Brain pericyte (primary cell): ENCODE measurements around the gene LCT.
A peak's percentile ranks its signal among the peaks of the same experiment; 100 is the strongest.
"Not testable (repeated sequence)": the region's sequence is repeated elsewhere in the genome, so short reads cannot be mapped to it uniquely, and the experiment has no call there.

Source experiments
- DNase-seq: peaks from one replicate; pipeline ENCODE4 v3.0.0-alpha.2; 2012; ENCODE audit warnings: low read depth, low spot score

LCT gene

GRCh38 chr2:135836596-135837270 is at the start of gene LCT:
LCT (minus strand) TSS chr2:135837184; CDS start chr2:135837169, 15 bp downstream.
- no peak for DNase-seq

- no peak for DNase-seq
Measured at GRCh38 chr2:135885709-135886108, 48.7 kb upstream of the LCT start.

- DNase-seq: no peak
Measured at GRCh38 chr2:135882415-135882814, 45.4 kb upstream of the LCT start.

DNA sequence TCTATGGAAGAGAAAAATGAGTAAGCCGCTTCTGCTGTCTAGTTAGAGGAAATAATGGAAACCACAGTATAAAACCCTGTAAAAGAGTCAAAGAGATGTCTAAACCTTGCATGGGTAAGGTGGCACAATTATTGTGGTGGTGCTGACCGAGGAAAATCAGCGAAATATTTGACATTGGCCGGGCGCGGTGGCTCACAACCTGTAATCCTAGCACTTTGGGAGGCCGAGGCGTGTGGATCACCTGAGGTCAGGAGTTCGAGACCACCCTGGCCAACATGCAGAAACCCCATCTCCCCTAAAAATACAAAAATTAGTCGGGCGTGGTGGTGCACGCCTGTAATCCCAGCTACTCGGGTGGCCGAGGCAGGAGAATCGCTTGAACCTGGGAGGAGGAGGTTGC is 39.8 kb upstream of the LCT start:
- DNase-seq: not testable (repeated sequence)

DNA sequence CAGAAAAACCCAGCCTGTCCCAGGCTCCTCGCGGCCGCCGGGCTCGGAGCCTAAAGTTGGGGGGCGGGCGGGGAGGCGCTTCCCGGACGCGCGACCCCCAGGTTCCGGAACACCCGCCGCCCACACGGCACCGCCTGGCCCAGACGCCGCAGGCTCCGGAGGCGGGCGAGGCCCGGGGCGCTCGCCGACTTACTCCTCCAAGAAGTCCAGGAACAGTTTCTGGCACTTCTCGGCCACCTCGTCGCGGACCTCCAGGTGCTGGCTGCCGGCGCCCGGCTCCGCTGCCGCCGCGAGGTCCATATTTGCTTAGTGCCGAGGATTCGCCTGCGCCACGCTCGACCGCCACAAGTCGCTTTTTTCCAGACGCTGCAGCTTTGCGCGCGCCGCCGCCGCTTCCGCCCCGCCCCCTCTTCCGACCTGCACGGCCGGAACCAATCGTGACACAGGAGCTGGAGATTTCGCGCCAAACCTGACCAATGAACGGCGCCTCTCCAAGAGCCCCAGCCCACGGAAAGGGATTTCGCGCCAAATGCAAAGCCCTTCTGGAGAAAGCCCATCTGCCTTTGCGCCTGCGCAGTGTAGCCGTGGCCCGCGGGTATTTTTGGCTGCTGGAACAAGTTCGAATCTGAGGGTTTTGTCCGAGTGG is 39.2 kb upstream of the LCT start, which contains the start of gene MCM6:
TSS of gene MCM6 (minus strand) at position 378 of the 646 bp plus-strand sequence. CDS start at position 300, 78 bp downstream.
- peak; percentile 97 for DNase-seq

- peak; percentile 41 for DNase-seq
Measured at GRCh38 chr2:135875491-135876065, 38.6 kb upstream of the LCT start.

- DNase-seq: no peak
Measured at GRCh38 chr2:135874777-135875365, 37.9 kb upstream of the LCT start.

DNA sequence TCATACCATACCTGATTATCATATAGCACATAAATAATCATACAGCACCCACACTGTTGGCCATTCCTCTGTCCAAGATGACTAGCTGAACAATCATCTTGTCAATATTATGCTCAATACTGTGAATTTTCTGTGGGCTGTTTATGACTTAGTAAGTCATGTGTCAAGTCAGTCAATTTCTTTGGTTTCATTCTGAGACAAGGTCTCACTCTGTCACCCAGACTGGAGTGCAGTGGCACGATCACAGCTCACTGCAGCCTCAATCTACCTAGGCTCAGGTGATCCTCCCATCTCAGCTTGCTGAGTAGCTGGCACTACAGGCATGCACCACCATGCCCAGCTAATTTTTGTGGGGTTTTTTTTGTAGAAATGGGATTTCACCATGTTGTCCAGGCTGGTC is 33.6 kb upstream of the LCT start:
- DNase-seq: no peak

GRCh38 chr2:135863233-135863632 is 26.2 kb upstream of the LCT start:
- no peak for DNase-seq

- DNase-seq: no peak
Measured at GRCh38 chr2:135862718-135863117, 25.7 kb upstream of the LCT start.

DNA sequence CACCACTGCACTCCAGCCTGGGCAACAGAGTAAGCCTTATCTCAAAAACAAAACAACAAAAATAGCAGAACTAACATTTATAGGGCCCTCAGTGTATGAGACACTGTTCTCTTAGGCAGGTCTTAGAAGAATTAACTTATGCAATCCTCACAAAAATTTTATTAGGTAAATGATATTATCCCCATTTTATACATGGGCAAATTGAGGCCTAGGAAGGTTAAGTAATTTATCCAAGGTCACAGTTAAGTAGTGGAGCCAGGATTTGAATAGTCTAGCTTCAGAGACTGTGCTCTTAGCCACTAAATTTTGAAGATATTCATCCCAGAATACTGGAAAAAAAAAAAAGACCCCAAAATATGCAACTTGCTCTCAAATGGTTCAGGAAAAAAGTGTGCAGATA is 16.4 kb upstream of the LCT start:
- DNase-seq: no peak

DNA sequence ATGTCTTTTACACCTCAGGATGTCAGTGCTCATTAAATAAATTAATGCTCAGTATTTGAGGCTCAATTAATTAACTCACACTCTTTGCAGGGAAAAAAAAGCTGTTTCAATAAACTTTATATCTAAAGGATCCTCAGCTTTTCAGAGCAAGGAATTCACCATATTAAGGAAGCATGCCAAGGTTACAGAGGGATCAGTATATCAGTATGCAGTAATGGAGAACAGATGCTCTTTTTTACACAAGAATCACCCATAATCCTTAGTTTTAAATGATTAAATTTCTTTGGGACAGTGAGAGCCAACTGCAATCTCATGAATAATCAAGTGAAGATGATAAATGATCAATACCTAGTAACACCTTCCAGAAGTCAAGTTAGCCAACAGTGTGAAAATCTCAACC is 14.9 kb upstream of the LCT start:
- no peak for DNase-seq

DNA sequence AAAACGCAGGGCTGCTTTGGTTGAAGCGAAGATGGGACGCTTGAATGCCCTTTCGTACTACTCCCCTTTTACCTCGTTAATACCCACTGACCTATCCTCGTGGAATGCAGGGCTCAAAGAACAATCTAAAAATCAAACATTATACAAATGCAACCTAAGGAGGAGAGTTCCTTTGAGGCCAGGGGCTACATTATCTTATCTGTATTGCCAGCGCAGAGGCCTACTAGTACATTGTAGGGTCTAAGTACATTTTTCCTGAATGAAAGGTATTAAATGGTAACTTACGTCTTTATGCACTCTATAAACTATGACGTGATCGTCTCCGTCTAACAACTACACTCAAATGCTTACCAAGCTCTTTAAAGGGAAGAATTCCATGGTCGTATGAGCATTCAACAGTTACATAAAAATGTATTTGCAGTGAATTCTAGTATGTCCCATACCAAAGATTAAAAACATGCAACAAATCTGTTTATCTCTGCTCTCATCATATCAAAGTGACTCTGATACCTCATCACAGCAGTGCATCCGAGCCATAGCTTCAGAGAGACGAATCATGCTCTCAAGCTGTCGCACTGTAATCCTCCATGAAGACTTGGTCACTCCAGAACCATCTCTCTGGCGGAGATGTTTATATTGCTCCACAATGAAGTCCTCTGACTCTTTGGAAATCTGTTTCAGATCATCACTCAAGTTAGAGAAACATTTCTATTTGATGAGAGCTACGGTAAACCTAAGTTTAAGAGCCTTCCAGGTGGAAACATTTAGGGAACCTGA is 14.1 kb upstream of the LCT start:
- no peak for DNase-seq

GRCh38 chr2:135849087-135849486 is 12.1 kb upstream of the LCT start:
- DNase-seq: no peak

GRCh38 chr2:135845997-135846396 is 9.0 kb upstream of the LCT start:
- DNase-seq: no peak

DNA sequence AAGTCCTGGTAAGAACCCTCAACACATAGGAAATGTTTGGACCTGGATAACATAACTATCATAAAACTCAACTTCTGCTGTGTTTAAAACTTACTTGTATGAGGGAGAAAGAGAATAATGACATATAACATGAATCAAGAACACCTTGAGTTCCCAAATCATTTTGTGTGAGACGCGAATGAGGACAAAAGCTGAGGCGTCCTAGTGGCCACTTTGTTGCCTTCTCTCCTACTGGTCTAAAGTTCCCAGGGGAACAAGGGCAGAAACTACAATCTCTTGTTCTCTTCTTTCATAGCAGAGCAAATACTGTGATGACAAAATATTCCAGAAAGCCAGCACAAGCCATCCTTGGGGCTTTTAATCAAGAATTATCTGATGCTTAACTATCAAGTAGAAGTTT is 8.3 kb upstream of the LCT start:
- no peak for DNase-seq

DNA sequence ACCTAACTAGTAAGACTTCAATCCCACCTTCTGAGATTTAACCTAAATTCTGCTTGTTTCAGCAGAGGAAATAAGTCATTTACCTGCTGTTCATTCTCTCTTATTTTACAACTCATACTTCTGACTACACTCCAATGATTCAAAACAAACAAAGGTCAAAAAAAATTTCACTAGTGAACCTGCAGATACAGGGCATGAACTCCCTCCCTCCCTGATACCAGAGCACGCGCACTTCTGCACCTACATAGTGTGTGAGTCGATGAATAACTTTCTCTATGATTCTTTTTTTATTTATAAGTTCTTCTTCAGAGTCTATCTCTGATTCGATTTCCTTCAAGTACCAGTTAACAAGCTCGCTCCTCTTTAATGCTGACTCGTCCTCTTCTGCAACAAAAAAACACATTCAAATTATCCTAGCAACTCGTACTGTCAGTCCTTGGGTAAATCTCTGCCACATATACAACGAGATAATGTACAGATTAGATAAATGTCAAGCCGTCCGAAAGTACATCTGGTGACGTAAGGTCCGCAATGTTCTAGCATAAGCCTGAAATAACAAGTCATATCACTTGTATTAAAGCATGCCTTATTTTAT is 7.4 kb upstream of the LCT start:
- no peak for DNase-seq

DNA sequence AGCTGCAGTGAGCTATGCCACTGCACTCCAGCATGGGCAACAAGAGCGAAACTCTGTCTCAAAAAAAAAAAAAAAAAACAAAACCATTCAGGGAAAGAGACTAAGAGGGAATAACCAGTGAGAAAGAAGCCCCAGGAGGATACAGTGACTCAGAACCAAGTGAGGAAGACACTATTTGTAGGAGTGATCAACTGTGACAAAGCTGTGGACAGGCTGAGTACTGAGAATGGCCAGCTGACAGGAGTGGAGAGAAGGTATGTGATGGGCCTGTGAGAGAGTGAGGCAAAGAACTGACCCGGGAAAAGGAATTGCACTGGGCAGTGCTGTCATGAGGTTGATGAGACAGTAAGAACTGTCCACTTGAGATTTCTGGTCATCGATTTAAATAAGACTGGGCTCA is 6.7 kb upstream of the LCT start:
- no peak for DNase-seq

GRCh38 chr2:135840601-135841000 is 3.6 kb upstream of the LCT start:
- peak; percentile 17 for DNase-seq

GRCh38 chr2:135839713-135840112 is 2.7 kb upstream of the LCT start:
- DNase-seq: peak; percentile 78

DNA sequence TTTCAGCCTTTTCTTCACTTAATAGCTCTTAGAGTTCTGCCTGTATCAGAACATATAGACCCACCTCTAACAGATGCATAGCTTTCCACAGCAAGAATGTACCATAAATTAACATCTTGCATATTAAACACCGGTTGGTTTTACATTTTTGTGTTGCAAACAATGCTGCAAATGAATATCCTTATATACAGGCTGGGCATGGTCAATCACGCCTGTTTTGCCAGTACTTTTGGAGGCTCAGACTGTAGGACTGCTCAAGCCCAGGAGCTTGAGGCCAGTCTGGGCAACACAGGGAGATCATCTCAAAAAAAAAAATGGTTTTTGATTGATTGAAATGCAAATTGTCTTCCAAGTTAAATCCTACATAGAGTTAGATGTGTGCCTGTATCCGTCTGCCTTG is 1.5 kb upstream of the LCT start:
- DNase-seq: no peak

- DNase-seq: no peak
Measured at GRCh38 chr2:135832891-135833290, 4.1 kb downstream of the LCT start.
